HG02678 (cell line): ENCODE data around the gene MCUR1.

Source experiments
- ATAC-seq: cut with Tn5 transposase; IDR thresholded peaks from one replicate; pipeline ENCODE4 v1.9.1; 2021; ENCODE audit warnings: mild to moderate bottlenecking, moderate library complexity; ENCODE audit not compliant: unreplicated experiment

The MCUR1 gene

GRCh38 chr6:13742961-13743735 lies 71.2 kb downstream of the MCUR1 start:
- no peak for ATAC-seq

GRCh38 chr6:13741365-13741764 lies 73.0 kb downstream of the MCUR1 start:
- no peak for ATAC-seq
